NCI-H524 treated with DMSO at 0.1 percent for 48 hours (cell line): ENCODE data around the gene PACS2.
"Not testable (repeated sequence)": the region's sequence is repeated elsewhere in the genome, so short reads cannot be mapped to it uniquely, and the experiment has no call there.

ENCODE experiments used
- DNase-seq: peaks from one replicate; lab custom pipeline; 2025; lab: John Stamatoyannopoulos, UW

Gene PACS2

DNA sequence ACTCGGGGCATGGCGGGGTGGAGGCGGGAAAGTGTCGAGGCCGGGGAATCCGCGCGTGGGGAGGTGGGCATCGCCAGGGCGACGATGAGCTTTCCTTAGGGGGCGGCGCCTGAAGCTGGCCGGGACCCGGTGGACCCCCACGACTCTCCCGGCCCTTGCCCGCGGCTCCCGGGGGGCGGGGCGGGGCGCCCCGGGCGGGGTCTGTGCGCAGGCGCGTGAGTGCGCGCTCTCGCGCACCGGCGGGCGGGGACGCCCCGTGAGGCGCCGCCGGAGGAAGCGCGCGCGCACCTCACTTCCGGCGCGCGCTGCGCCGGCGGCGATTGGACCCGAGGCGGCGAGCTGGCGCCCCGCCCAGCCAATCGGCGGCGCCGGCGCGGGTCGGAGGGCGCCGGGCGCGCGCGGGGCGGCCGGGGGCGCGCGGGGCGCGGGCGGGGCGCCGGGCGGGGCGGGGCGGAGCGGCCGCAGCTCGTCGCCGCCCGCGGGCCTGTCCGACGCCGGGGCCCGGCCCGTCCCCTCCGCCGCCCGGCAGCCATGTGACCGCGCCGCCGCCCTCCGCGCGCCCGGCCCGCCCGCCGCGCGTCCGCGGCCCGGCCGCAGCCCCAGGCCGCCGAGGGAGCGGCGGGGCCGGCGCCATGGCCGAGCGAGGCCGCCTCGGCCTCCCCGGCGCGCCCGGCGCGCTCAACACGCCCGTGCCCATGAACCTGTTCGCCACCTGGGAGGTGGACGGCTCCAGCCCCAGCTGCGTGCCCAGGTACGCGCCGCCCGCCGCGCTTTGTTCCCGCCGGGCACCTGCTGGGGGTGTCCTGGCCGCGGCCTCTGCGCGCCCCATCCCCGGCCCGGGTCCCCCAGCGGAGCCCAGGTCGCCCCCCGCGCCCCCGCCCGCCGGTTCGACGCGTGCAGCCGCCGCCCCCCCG, at the start of gene PACS2:
PACS2 (plus strand) TSS at position 462 of the 914 bp plus-strand sequence; CDS start at position 633, 171 bp downstream.
- no peak for DNase-seq

DNA sequence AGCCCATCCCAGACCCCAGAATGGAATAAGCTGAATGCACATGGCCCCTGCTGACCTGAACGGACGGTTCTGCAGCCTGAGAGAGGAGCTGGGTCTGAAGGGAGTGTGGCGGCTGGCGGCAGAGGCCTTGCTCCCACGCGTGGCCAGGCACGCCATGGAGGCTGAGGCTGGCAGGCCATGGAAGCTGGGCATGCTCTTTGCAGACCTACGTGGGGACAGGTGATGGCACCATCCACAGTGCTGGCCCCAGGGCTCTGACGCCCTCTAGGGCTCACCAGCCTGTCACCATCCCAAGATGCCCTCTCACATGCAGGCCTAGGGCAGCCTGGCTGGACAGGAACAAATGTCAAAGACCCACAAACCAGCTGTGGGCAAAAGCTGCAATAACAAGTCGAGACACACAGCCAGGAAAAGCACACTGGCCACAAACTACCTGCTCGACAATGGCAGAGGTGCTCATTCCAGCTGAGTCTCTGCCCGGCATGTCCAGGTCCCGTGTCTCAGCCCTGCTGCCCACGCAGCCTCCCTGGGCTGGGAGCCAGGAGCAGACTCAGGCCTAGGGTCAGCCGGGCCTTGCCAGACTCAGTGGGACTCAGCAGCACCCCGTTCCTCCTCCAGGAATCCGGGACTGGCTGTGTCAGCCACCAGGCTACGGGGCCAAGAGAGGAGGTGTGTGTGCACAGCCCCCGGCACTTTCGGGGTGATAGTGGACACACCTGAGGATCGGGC, 46.6 kb upstream of the PACS2 start:
- no peak for DNase-seq

DNA sequence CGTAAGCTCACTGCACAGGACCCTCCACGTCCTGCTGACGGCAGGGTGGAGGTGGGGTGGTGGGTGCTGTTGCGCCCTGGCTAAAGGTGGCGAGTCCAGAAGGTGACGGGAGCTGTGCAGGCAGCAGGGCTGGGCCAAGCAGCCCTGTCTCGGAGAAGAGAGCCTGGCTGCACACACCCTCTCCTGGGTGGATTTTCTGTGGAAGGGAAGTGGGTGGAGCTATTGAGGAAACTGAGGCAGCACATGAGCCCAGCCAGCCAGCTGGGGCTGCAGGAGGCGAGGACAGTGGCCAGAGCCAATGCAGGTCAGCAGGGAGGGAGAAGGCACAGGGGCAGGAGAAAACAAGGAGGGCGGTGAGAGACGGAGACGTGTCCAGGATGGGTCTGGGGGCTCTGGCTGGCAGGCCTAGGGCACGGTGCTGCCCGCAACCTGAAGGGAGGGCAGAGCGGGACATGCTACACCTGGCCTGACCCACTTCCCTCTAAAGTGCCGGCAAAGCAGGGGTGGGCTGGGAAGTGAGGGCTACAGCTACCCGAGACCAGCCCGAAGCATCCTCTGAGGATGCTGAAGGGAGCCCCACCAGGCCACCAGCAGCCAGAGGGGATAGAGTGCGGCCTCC, 45.7 kb upstream of the PACS2 start:
- DNase-seq: no peak

DNA sequence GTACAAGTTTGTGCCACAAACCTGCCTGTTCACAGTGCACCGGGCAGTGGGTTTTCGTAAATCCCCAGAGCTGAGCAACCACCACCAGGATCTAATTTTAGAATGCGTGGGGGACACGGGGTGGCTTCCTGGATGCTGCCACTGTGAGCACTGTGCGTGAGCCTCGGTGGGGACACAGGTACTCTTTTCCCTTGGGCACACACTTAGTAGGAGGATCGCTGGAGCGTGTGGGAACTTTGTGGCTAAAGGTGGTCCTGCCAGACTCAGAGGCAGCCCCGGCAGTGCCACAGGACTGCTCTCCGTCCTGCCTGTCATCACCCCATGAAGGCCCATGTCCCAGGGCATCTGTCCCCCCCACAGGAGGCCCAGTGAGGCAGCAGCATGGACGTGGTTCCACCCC, 45.1 kb upstream of the PACS2 start:
- DNase-seq: no peak

DNA sequence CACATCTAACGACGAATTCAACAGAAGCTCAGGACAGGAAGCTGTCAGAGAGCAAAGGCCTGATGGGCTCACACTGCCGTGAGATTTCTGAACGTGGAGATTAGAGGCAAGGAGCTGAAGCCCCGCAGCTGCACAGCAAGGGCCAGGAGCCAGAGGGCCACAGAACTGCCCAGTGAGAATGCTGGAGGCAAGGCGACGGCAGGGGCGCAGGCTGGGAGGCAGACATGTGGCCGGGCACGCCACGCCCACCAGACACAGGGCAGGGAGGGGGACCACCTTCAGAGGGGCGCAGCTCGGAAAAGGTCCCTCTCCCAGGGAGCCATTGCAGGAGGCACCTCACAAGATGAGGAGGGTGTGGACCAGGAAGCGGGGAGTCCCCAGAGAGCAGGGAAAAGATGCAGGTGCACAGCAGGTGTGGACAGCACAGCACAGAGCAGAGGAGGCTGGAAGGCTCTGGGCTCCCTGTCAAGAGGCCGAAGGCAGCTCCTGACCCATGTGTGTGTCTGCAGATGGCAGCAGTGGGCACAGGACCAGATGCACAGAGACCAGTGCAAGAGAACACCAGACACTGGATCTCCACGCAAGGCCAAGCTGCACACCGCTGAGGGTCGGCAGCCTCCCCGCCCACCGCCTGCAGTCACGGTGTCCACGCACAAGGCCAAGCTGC, 43.2 kb upstream of the PACS2 start:
- DNase-seq: no peak

DNA sequence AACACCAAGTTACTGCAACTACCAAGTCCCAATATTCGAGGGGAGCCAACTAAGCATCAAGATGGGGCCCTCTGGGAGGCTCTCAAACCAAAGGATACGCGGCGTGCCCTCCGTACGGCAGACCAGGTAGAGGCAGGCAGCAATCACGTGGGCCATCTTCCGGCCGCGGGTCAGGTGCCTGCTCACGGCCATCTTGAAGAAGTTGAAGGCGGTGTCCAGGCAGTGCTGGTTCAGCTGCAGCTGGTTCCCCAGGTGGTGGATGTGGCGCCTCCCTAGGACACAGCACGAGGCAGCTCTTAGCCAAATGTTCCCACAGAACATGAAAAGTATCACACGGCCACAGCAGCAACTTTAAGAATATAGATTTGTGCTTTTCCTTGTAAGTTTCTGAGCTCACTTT, 41.9 kb upstream of the PACS2 start:
- no peak for DNase-seq

DNA sequence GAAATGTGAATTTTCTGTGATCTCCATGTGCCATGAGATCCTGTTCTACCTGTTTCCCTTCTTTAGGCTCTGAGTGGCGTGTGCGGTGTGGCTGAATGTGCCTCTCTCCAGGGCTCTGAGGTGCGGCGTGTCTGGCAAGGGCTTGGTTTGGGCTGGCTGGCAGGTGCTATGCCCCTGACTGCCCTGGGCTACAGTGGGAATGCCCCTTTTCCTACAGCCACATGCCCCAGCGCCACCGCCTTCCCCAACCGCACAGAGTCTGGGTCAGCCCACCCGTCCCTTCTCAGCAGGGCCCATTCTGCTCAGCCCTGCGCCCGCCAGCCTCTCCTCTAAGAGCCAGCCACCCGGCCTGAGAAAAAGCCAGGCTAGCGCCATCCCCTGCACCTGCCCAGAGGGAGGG, 41.5 kb upstream of the PACS2 start:
- no peak for DNase-seq

DNA sequence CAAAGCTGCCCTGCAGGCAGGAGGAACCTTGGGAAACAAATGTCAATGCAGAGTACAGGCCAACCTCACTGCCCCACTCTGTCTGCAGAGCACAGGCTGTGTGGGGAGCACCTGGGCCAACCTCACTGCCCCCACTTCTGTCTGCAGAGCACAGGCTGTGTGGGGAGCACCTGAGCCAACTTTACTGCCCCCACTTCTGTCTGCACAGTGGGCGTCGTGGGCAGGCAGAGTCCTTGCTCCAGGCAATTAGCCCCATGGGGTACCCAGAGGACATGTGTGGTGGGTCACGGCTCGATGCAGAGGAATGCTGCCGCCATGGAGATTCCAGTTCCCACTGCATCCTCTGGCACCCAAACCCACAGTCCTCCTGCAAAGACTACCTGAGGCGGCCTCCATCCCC, 39.9 kb upstream of the PACS2 start:
- no peak for DNase-seq

DNA sequence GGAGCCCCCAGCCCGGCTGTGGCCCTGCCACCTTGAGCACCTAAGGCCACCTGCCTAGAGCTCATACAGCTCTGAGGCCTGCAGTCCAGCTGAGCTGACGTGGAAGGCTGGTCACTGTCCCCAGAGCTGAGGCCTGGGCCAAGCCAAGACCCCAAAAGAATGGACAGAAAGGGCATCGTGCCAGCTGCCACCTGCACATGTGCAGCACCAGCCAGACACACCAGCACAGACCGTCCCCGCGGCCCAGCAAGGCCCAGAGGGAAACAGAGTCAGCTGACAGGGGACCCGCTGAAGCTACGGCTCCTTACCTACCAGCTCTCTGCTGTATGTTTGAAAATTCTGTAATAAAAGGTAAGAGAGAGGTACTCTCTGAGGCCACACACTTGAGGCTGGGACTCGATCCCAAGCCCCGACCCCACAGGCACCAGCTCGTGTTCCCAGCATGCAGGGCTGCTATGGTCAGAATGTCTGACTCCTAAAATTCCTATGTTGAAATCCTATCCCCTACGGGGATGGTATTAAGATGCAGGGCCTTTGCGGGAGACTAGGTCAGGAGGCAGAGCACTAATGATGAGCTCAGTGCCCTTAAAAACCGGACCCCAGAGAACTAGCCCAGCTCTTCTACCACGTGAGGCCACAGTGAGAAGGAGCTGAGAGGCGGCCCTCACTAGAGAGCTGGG, 39.1 kb upstream of the PACS2 start:
- DNase-seq: no peak

DNA sequence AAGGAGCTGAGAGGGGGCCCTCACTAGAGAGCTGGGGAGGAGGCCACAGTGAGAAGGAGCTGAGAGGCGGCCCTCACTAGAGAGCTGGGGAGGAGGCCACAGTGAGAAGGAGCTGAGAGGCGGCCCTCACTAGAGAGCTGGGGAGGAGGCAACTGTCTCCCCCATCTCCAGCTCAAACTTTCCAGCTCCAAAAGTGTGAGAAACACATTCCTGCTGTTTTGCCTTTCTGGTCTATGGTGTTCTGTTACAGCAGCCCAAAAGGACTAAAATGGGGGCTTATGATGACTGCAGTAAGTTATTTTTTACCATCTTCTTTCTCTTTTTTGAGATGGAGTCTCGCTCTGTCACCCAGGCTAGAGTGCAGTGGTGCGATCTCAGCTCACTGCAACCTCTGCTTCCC, 37.1 kb upstream of the PACS2 start:
- DNase-seq: not testable (repeated sequence)

DNA sequence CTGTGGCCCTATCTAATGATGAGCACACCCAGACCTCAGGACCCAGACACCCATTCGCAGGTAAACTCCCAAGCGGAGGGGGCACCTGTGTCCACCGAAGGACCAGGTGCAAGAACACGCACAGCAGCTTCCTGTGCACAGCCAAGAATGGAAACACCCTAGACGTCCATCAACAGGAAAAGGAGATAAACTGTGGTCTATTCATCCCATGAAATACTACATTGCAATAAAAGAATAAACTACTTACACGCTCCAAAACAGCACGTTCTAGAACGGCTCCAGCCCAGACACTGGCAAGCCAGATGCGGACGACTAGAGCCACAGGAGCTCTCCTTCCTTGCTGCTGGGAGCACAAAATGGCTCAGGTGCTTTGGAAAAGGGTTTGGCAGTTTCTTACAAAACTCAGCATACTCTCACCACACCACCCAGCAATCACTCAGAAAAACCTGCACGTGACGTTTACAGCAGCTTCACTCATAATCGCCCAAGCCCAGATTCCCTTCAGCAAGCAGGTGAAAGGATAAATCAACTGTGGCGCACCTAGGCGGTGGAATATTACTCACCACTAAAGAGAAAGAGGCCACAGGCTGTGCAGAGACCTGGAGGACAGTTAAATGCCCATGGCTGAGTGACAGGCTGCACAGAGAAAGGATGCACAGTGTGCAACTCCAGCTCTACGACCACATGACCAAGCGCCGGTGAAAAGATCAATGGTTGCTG, 34.7 kb upstream of the PACS2 start:
- DNase-seq: no peak

DNA sequence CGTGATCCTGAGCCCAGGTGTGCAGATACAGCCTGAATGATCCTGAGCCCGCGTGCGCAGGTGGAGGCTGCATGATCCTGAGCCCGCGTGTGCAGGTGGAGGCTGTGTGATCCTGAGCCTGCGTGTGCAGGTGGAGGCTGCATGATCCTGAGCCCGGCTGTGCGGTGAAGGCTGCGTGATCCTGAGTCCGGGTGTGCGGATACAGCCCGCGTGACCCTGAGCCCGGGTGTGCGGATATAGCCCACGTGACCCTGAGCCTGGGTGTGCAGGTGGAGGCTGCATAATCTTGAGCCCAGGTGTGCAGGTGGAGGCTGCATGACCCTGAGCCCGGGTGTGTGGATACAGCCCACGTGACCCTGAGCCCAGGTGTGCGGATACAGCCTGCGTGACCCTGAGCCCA, 34.0 kb upstream of the PACS2 start:
- no peak for DNase-seq

DNA sequence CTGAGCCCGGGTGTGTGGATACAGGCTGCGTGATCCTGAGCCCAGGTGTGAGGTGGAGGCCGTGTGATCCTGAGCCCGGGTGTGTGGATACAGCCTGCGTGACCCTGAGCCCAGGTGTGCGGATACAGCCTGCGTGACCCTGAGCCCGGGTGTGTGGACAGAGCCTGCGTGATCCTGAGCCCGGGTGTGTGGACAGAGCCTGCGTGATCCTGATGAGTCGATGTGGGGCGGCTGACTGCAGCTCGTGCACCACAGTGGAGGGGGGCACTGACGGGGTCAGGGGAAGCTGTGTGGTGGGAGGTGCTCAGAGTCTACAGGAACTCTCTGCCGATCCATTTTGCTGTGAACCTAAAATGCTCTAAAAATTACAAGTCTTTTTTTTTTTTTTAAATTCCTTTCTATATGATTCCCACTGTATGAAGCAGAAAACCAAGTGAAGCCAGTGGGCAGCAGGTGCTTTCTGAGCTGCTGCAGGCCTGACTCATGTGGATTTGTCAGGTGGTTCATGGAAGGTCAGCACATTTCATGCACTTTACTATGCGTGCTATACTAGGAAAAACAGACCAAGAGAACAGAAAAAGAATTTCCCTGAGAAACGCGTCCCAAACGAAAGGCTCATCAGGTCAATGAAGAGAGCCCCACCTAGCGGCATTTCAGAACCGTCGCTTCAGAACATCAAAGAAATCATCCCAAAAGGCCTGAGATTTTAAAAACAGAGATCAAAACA, 33.0 kb upstream of the PACS2 start:
- peak; percentile 8 for DNase-seq

DNA sequence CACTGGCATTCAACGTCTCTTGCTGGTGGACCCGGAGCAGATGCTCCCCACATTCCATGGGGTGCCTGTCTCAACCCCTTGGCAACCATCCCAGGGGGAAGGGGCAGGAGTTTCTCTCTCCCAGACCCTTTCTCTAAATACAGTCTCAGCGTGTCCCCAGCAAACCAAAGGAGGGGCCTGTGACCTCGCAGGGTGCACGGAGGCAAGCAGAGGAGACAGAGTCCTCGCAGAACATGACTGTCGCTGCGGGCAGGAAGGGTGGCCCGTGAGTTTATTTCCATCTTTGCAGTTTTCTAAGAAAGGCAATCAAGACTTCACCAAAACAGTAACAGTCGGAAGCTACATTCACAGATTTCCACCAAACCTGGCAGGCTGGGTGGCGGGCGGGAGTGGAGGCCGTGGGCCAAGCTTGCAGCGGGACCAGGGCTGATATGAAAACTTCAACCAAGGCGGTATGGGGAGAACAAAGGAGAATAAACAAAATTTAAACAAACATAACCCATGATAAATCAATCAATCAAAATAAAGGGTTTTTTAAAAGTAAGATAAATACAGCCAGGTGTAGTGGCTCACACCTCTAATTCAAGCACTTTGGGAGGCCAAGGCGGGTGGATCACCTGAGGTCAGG, 32.3 kb upstream of the PACS2 start:
- DNase-seq: no peak

DNA sequence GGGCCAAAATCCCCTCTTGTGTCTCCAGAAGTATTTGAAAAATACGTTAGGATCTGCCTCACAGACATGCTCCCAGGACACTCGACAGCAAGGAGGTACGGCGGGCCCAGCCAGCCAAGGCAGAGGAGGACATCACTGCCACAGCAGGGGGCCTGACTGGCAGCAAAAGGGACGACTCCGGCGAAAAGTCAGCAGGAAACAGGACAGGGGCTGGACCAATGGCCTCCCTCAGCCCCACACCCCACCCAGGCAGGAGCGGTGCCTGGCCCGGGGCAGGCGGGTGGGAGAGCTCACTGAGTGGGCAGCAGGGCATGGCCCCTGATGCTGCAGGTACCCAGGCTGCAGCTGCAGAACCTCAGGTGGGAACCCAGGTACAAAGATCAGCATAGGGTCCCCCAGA, 31.5 kb upstream of the PACS2 start:
- DNase-seq: no peak

DNA sequence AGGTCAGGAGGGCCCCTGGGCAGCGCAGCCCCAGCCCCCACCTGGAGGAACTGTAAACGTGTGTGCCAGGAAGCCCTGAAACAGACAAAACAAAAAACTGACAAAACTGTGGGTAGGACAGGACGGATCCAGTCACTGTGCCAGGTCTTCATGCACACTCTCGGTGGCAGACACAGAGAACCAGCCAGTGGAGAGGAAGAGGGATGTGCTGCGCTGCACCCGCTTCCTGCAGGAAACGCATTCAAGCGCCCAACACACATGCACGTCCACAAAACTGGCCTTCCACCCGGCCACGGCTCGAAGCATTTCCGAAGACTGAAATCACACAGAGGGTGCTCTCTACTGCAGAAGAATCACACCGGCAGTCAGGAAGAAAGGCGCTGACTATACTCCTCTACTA, 30.6 kb upstream of the PACS2 start:
- DNase-seq: no peak

DNA sequence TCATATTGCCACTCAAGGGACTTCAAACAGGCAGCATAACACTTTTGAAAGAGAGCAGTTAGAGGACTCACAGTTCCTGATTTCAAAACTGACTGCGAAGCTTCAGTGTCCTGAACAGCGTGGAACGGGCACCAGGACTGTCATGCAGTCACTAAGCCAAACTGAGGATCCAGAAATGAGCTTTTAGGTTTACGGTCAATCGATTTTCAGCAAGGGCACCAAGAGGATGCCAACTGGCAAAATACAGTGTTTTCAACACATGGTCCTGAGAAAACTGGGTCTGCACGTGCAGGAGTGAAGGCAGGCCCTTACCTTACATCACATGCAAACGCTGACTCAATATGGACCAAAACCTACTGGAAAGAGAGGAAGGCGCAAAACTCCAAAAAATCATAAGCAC, 29.4 kb upstream of the PACS2 start:
- no peak for DNase-seq

DNA sequence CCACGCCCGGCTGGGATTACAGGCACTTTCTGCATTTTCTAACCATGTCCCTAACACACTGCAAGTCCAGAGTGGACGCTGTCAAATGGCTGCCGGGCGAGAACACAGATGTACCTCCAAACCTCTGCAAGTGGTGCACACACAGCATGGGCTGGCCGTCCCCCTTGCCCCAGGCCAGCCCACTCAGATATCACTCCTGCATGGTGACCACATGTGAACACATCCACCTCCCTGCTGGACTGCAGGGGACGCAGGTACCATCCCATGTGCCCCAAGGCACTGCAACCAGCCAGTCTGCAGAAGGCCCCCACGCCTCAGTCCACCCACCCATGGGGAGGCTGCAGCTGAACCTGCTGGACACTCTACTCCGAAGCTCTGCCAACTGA, 27.8 kb upstream of the PACS2 start:
- no peak for DNase-seq

DNA sequence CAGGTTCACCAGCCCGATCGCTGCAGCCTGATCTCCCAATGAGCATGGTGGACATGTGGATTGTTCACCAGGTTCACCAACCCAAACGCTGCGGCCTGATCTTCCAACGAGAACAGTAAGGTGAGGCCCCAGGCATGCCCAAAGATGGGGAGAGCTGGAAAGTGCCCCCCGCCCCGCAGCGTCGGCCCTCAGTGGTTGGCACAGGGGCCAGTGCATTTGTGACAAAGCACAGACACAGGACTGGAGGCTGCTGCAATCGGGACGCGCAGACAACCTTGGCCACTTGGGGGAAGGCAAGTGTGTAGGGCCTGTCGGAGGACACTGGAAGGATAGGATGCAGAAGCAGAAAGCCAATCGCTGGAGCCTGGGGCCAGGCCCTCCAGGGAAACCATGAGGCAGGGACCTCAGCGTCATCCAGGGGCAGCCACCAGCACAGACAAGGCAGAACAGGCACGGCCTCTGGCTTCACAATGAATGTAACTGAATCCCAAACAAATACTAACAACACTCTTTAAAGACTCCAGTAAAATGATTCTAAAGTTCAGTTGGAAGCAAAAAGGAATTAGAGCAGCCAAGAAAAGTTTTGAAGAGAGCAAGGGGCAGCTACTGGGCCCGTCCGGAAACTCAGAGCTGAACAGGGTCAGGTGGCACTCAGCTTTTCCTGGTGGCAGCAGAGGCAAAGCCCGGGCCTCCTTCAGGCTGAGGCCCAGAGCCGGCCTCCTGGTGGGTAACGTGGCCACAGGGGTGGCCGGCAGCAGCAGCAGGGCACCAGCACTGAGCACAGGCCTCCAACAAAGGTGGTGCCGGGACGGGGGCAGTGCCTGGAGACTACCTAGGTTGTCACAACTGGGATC, 27.1 kb upstream of the PACS2 start:
- no peak for DNase-seq
